Renal cortex interstitium (tissue), 11 donors: ENCODE measurements around the gene DNAJC1. TPM values are rescaled to one million over a fixed set of nuclear protein-coding genes. Genes with fewer than 3 reads are reported as not detected.
"Not testable (repeated sequence)": the region's sequence is repeated elsewhere in the genome, so short reads cannot be mapped to it uniquely, and the experiment has no call there.

ENCODE experiments used
- DNase-seq, 11 donors: peaks; one replicate each; pipeline ENCODE4 v3.0.0-alpha.2; 2013; ENCODE audit warnings: low read depth in 9 of 11, low spot score in 4 of 11; ENCODE audit errors: extremely low read depth in 1 of 11
- polyA plus RNA-seq, 3 donors: library from polyadenylated mRNA; unstranded; fragments of 120-200 nt; gene quantifications; one replicate each; pipeline ENCODE4 v1.2.1, GENCODE V29; 2013; ENCODE audit not compliant: insufficient read length in 3 of 3

The DNAJC1 gene
- polyA plus RNA-seq, 3 donors: 27.2 to 29.8 (median 28.3) TPM

- DNase-seq: no peak
These were observed 276.8 kb downstream of the DNAJC1 start for GRCh38 chr10:21726601-21727225.

- DNase-seq: peak; percentile 84 to 99 (median 96)
These were observed 278.7 kb downstream of the DNAJC1 start for GRCh38 chr10:21724687-21725367.

GRCh38 chr10:21724020-21724589 is 279.4 kb downstream of the DNAJC1 start:
- no peak for DNase-seq

- DNase-seq: no peak
These were observed 281.3 kb downstream of the DNAJC1 start for GRCh38 chr10:21722209-21722608.

GRCh38 chr10:21721000-21721665 is 282.4 kb downstream of the DNAJC1 start:
- no peak for DNase-seq

GRCh38 chr10:21720090-21720489 is 283.4 kb downstream of the DNAJC1 start:
- DNase-seq: no peak

- no peak for DNase-seq
These were observed 284.0 kb downstream of the DNAJC1 start for GRCh38 chr10:21719502-21719901.

- DNase-seq: not testable (repeated sequence)
These were observed 286.0 kb downstream of the DNAJC1 start for GRCh38 chr10:21717437-21718054.

- DNase-seq: no peak
These were observed 287.9 kb downstream of the DNAJC1 start for GRCh38 chr10:21715531-21716195.

- DNase-seq: no peak
These were observed 290.6 kb downstream of the DNAJC1 start for GRCh38 chr10:21712975-21713374.

- DNase-seq: no peak
These were observed 296.0 kb downstream of the DNAJC1 start for GRCh38 chr10:21707498-21707897.

Other genes starting within 250 kb of the DNAJC1 start
- gene EBLN1, start 214.3 kb upstream of the DNAJC1 start, polyA plus RNA-seq: not detected